ENCODE data around the gene IGFBP6.

Gene IGFBP6

GRCh38 chr12:53049571-53050318 lies 47.7 kb upstream of the IGFBP6 start, which contains the start of gene TNS2:
Gene TNS2 (plus strand): TSS chr12:53050065. CDS start chr12:53050186, 121 bp downstream.
- Histone ChIP-seq H3K79me2 (ENCODE audit: low read length) (no peaks in the 10 kb centered on the region), H3K9ac (ENCODE audit: low read length) (no peak within 1 kb of the TSS), H3K9me3 (replicated peaks; ENCODE audit: insufficient read depth, low read length) (no peaks in the 10 kb centered on the region), H3K4me1 (ENCODE audit: low read length) (0 out of 2 replicates have a peak, but pooled peaks cover 5% of the 10 kb centered on the region), H3K4me3 (ENCODE audit: low read length) (no peak within 1 kb of the TSS), H4K20me1 (ENCODE audit: insufficient read depth, low read length) (no peaks in the 10 kb centered on the region), H3K27me3 (replicated peaks; ENCODE audit: insufficient read depth, low read length) (peaks cover 6% of the 10 kb centered on the region; the same call in 1 of the 2 replicates), H3K27ac (ENCODE audit: low read length) (no peak within 1 kb of the TSS), H3F3A (ENCODE audit: insufficient read depth, low read length) (peaks cover 19% of the 10 kb centered on the region; the same call in 1 of the 2 replicates), H3K36me3 (replicated peaks; ENCODE audit: insufficient read depth, low read length) (no peaks in the 10 kb centered on the region), H2AFZ (ENCODE audit: low read length) (no peak within 1 kb of the TSS), H3K4me2 (ENCODE audit: low read depth, low read length) (no peak within 1 kb of the TSS), H3K9me2 (replicated peaks; ENCODE audit: insufficient read depth, low read length) (no peaks in the 10 kb centered on the region)
- no peak for TF ChIP-seq CTCF (IDR thresholded peaks at IDR 0.05; ENCODE audit: low read length)
- no peak for TF ChIP-seq EZH2phosphoT487 (IDR thresholded peaks at IDR 0.05; ENCODE audit: low read length)
- no peak for TF ChIP-seq EZH2 (optimal IDR thresholded peaks at IDR 0.05; ENCODE audit: low read depth, low read length)
- no peak for DNase-seq

- no peak overlapping the region for H3K27ac ChIP-seq (ENCODE audit: low read length)
- no peaks in the 10 kb centered on the region for H3K9me2 ChIP-seq (replicated peaks; ENCODE audit: insufficient read depth, low read length)
- peaks cover 5% of the 10 kb centered on the region; the same call in 1 of the 2 replicates for H3K27me3 ChIP-seq (replicated peaks; ENCODE audit: insufficient read depth, low read length)
- no peaks in the 10 kb centered on the region for H3K36me3 ChIP-seq (replicated peaks; ENCODE audit: insufficient read depth, low read length)
- 0 out of 2 replicates have a peak, but pooled peaks cover 5% of the 10 kb centered on the region for H3K4me1 ChIP-seq (ENCODE audit: low read length)
- no peak overlapping the region for H3K4me2 ChIP-seq (ENCODE audit: low read depth, low read length)
- H3K9me3 ChIP-seq (replicated peaks; ENCODE audit: insufficient read depth, low read length): no peaks in the 10 kb centered on the region
- no peak for DNase-seq
- H3K79me2 ChIP-seq (ENCODE audit: low read length): no peaks in the 10 kb centered on the region
- no peak overlapping the region for H3K4me3 ChIP-seq (ENCODE audit: low read length)
- H3K9ac ChIP-seq (ENCODE audit: low read length): no peak overlapping the region
- TF ChIP-seq EZH2phosphoT487 (IDR thresholded peaks at IDR 0.05; ENCODE audit: low read length) (no peak), CTCF (IDR thresholded peaks at IDR 0.05; ENCODE audit: low read length) (no peak), EZH2 (optimal IDR thresholded peaks at IDR 0.05; ENCODE audit: low read depth, low read length) (no peak)
- H3F3A ChIP-seq (ENCODE audit: insufficient read depth, low read length): peaks cover 19% of the 10 kb centered on the region; the same call in 1 of the 2 replicates
- H2AFZ ChIP-seq (ENCODE audit: low read length): no peak overlapping the region
- no peaks in the 10 kb centered on the region for H4K20me1 ChIP-seq (ENCODE audit: insufficient read depth, low read length)
Observed at GRCh38 chr12:53050426-53051057, 46.9 kb upstream of the IGFBP6 start.

GRCh38 chr12:53051058-53051880 lies 46.2 kb upstream of the IGFBP6 start:
- Histone ChIP-seq H3K9me2 (replicated peaks; ENCODE audit: insufficient read depth, low read length) (no peaks in the 10 kb centered on the region), H4K20me1 (ENCODE audit: insufficient read depth, low read length) (no peaks in the 10 kb centered on the region), H3K4me3 (ENCODE audit: low read length) (no peak overlapping the region), H3K27ac (ENCODE audit: low read length) (no peak overlapping the region), H3K9ac (ENCODE audit: low read length) (no peak overlapping the region), H3K4me2 (ENCODE audit: low read depth, low read length) (no peak overlapping the region), H3K27me3 (replicated peaks; ENCODE audit: insufficient read depth, low read length) (no peaks in the 10 kb centered on the region), H2AFZ (ENCODE audit: low read length) (no peak overlapping the region), H3K4me1 (ENCODE audit: low read length) (0 out of 2 replicates have a peak, but pooled peaks cover 5% of the 10 kb centered on the region), H3K79me2 (ENCODE audit: low read length) (no peaks in the 10 kb centered on the region), H3K36me3 (replicated peaks; ENCODE audit: insufficient read depth, low read length) (no peaks in the 10 kb centered on the region), H3K9me3 (replicated peaks; ENCODE audit: insufficient read depth, low read length) (no peaks in the 10 kb centered on the region), H3F3A (ENCODE audit: insufficient read depth, low read length) (peaks cover 16% of the 10 kb centered on the region; the same call in 1 of the 2 replicates)
- no peak for DNase-seq
- TF ChIP-seq EZH2 (optimal IDR thresholded peaks at IDR 0.05; ENCODE audit: low read depth, low read length) (no peak), EZH2phosphoT487 (IDR thresholded peaks at IDR 0.05; ENCODE audit: low read length) (no peak), CTCF (IDR thresholded peaks at IDR 0.05; ENCODE audit: low read length) (no peak)
